ENCODE results near the gene CYP27B1.
A peak's percentile ranks its signal among the peaks of the same experiment; 100 is the strongest.

The CYP27B1 gene

GRCh38 chr12:57765003-57765697 lies 1.7 kb downstream of the CYP27B1 start:
- DNase-seq, result no peak

GRCh38 chr12:57764662-57765002 lies 2.2 kb downstream of the CYP27B1 start:
- no peak for DNase-seq

- DNase-seq, result no peak
Observed at GRCh38 chr12:57763881-57764661, 2.8 kb downstream of the CYP27B1 start.

DNA sequence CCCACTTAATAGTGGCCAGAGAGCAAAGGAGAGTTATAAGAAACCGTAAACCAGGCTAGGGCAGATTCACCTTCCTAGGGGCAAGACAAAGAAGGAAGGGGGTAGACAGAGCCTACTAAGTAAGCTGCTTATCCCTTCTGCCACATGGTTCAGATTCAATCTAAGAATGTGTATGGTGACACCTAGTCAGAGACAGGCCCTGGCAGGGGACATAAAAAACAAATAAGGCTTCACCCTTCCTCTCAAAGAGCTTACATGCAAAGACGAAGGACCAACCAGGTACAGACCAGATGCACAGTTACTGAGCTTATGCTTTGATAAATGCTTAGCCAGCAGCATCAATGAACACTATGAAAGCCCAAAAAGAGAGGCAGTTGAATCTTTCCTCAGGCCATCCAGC lies 4.4 kb downstream of the CYP27B1 start:
- DNase-seq, result no peak

DNA sequence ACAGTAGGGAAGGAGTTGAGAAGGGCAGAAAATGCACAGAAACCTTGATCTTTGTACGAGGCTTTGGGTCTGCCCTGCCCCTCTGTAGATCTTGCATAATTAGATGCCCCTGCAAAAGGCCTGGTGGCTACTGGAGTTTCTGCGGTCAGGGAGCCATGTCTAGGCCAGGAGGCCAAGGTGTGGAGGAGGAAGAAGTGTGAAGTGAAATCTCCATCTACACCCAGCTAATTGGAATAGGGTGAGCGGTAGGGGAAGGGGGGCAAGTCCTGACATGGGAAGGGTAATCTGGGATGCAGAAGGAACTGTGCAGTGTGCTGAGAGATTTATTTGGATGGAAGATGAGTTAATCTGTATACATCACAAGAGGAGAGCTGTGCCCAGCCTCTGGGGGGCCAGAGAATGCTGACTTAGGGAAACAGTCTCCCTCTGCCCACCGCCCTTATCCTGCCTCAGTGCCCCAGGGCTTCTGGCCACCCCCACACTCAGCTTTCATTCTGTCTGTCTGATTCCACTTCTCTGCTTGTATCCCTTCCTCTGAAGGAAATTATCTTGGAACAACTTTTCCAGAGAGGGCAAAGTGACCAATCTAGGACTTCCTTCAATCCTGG lies 5.4 kb downstream of the CYP27B1 start:
- DNase-seq, result no peak

GRCh38 chr12:57760347-57760982 lies 6.4 kb downstream of the CYP27B1 start:
- DNase-seq, result no peak

DNA sequence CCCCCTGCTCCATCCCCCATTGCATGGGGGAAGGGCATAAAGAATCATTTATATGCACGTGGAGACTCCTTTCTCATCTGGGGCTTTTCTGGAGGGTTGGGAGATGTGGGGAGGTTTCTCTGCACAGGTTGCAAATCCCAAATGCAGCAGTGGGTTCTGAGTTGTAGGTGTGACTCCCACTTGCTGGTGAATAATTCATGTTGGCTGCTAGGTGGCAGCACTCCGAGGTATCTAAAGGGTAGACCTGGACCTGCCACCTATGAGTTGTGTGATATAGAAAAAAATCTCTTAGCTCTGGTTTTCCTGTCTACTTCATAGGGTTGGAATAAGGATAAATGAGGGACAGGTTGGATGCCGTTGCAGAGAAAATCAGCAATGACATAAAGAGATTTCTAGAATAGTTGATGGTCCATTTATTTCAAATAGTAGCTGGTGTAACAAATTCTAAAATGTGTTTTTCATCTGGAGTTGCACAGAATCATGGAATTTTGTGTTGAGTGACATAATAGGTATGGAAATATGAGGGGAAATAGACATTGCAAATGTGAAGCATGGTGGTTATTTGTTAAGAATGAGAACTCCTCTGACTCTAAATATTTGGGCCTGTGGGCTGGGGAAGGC lies 7.4 kb downstream of the CYP27B1 start:
- peak; percentile 28 for DNase-seq

DNA sequence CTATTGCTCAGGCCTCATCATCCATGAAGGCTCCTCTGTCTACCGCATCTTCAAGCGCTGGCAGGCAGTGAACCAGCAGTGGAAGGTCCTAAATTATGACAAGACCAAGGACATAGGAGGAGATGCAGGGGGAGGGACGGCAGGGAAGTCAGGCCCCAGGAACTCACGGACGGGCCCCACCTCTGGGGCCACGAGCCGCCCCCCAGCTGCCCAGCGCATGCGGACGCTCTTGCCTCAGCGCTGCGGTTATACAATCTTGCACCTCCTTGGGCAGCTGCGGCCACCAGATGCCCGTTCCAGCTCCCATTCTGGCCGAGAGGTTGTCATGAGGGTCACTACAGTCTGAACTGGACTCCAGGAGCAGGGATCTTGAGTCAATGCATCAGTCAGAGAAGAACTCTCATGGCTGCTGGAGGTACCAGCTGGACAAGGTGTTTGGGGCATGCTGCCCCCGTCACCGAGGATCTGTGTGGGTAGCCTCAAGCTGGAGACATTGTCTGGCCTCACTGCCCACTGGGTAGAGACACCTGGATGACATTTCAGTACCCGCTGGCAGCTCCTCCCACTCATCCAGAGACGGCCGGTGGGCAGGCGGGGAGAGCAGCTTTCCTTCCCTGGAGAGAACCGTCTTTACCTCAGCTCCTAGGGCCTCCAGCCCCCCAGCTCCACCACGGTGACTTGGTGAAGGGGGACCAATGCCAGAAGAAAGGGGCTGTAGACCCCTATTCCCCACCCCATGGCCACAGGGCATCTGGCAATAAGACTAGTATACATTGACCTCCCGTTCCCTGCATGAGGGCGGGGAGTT lies 8.1 kb downstream of the CYP27B1 start:
- no peak for DNase-seq

- no peak for DNase-seq
Observed at GRCh38 chr12:57757771-57758170, 9.1 kb downstream of the CYP27B1 start.

- no peak for DNase-seq
Observed at GRCh38 chr12:57756406-57757341, 10.2 kb downstream of the CYP27B1 start.

DNA sequence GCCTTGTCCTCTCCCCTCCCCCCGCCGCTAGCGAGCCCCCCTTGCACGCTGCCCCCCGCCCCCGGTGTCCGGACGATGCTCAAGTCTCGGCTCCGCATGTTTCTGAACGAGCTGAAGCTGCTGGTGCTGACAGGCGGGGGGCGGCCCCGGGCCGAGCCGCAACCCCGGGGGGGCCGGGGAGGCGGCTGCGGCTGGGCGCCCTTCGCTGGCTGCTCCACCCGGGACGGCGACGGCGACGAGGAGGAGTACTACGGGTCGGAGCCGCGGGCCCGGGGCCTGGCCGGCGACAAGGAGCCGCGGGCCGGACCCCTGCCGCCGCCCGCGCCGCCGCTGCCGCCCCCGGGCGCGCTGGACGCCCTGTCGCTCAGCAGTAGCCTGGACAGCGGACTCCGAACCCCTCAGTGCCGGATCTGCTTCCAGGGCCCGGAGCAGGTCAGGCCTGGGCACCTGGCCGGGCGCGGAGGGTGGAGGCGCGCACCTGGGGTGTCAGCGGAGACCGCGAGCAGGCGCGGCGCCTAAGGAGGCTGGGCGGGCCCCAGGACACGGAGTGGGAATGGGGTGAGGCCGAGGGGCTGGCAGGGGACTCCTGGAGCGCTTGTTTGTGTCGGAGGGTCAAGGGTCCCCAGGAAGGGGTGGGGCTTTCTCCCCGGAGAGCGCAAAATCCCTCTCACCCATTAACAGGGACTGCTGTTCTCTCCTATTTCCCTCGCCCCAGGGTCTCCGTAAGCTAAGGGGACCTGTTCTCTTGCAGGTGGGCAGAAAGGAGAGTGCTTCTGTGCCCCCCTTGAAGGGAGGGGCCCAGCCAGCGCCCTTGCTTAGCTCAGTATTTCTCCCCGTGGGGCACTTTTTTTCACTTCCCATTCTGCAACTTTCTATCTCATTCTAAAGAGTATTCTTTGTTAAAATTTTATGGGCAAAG lies 11.2 kb downstream of the CYP27B1 start:
- no peak for DNase-seq

GRCh38 chr12:57755194-57755453 lies 11.8 kb downstream of the CYP27B1 start:
- no peak for DNase-seq

DNA sequence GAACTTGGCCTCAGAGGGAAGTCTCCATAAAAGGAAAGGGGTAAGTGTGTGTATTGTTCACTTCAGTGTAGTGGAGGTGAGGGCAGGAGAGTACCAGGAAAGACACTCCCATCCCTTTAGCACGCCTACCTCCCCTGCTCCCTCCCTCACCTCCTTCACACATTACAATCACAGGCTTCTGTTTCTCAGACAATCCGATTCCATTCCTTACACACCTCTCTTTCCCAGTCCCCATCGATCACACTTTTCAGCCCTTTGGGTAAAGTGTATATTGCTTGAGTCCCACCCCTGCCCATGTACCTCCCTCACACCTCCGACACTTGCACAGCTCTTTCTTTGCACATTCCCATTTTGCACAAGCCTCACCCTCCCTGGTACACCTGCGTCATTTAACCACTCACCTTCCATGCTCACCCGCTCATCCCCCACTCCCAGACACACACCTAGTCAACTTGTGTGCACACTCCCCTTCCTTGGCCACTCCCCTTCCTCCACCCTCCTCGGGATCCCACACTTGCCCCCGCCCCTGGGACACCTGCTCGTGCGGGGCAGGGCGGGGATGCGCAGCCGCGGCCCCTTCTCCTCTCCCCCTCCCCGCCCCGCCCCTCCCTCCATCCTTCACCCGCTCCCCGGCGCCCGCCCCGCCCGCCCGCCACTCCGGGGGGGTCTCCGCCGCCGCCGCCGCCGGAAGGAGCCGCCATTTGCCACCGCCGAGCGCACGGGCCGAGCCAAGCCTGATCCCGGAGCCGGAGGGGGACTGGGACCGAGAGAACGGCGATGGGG lies 12.3 kb downstream of the CYP27B1 start, which contains the start of gene MARCHF9:
Gene MARCHF9 (plus strand): TSS at position 693 of the 783 bp plus-strand sequence. CDS start 426 bp downstream, outside the sequence.
- DNase-seq, result peak; percentile 29

DNA sequence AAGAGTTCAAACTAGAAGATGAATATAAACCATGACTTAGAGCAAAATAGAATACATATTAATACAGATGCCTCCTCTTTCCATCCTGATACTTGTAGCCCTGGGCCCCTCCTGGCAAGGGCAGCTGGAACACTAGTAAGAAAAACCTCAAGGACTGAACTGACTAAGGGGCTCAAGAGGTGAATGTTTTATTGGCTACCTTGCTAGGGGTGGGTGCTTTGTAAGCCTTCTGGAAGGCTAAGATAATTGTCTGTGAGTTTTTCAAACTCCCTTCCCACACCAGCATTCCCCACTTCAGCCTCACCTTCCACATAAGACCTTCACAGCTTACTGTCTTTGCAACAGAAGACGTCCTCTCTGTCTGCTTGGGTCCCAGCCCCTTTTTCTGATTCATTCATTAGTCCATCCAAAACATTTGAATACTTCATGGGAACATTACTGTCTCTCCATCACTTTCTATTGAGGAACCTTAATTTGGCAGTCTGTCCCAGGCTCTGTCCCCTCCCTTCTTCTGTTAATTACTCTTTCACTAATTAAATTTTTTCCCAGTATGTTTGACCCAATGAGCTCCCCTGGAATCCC lies 13.0 kb downstream of the CYP27B1 start:
- no peak for DNase-seq

DNA sequence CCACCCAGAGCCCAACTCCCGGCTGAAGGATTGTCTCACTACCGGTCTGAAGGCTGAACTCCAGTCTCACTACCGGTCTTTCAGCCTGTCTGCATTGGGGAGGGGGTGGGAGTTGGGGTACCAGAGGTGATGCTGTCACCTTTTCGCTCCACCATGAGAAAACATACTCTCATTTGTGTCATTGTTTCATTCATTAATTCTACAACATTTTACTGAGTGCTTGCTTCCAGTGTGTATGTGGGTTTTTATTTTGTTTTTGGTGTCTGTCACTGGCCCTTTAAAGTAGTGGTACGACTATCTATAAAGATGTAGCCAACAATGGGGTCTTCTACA lies 14.2 kb downstream of the CYP27B1 start:
- DNase-seq, result no peak

- DNase-seq, result peak; percentile 98
Observed at GRCh38 chr12:57751788-57752667, 14.8 kb downstream of the CYP27B1 start, which contains the start of gene CDK4. Gene CDK4 (minus strand): TSS chr12:57752310. CDS start chr12:57751717, 593 bp downstream.

GRCh38 chr12:57751432-57751787 lies 15.5 kb downstream of the CYP27B1 start:
- no peak for DNase-seq

Data from NCI-H1694 treated with DMSO at 0.1 percent for 48 hours (cell line).